ENCODE data around the gene GRAP2. TPM values are rescaled to one million over a fixed set of nuclear protein-coding genes. Genes with fewer than 3 reads are reported as not detected.
"Not testable (repeated sequence)": the region's sequence is repeated elsewhere in the genome, so short reads cannot be mapped to it uniquely, and the experiment has no call there.

Gene GRAP2
- total RNA-seq, 1 donor from 2014 or later, result 38.4 TPM

GRCh38 chr22:39947220-39948216, 46.6 kb downstream of the GRAP2 start:
- Mint-ChIP-seq H3K27me3 (no peaks in the 10 kb centered on the region), H3K27ac (peak overlapping the region; percentile 1), H3K4me3 (no peak overlapping the region), H3K36me3 (ENCODE audit: low read depth) (peaks cover 43% of the 10 kb centered on the region), H3K9me3 (no peaks in the 10 kb centered on the region), H3K4me1 (peaks cover 67% of the 10 kb centered on the region)
- intact Hi-C loops (cut with micrococcal nuclease), result no loop called here
- no peak for DNase-seq

- Mint-ChIP-seq H3K4me1 (peaks cover 63% of the 10 kb centered on the region), H3K36me3 (ENCODE audit: low read depth) (peaks cover 56% of the 10 kb centered on the region), H3K9me3 (no peaks in the 10 kb centered on the region), H3K27me3 (no peaks in the 10 kb centered on the region), H3K27ac (peak overlapping the region; percentile 1), H3K4me3 (no peak overlapping the region)
- intact Hi-C loops (cut with micrococcal nuclease), result no loop called here
- DNase-seq, result no peak
These were observed 49.3 kb downstream of the GRAP2 start for GRCh38 chr22:39949964-39950737.

GRCh38 chr22:39951603-39952293, 50.9 kb downstream of the GRAP2 start:
- peak; percentile 67 for DNase-seq
- H3K27ac Mint-ChIP-seq, result peak overlapping the region; percentile 59
- intact Hi-C loops (cut with micrococcal nuclease); H3K9me3 Mint-ChIP-seq; H3K27me3 Mint-ChIP-seq: not testable (repeated sequence)
- H3K4me3 Mint-ChIP-seq, result peak overlapping the region; percentile 44
- H3K36me3 Mint-ChIP-seq (ENCODE audit: low read depth), result peaks cover 66% of the 10 kb centered on the region
- H3K4me1 Mint-ChIP-seq, result peaks cover 64% of the 10 kb centered on the region

- intact Hi-C loops (cut with micrococcal nuclease), result no loop called here
- Mint-ChIP-seq H3K4me3 (peak overlapping the region; percentile 48), H3K36me3 (ENCODE audit: low read depth) (peaks cover 68% of the 10 kb centered on the region)
These were observed 51.5 kb downstream of the GRAP2 start for GRCh38 chr22:39952347-39952746.

GRCh38 chr22:39953101-39953500, 52.2 kb downstream of the GRAP2 start:
- peak overlapping the region; percentile 8 for H3K4me3 Mint-ChIP-seq
- peaks cover 68% of the 10 kb centered on the region for H3K4me1 Mint-ChIP-seq
- H3K27ac Mint-ChIP-seq, result peak overlapping the region; percentile 48
- H3K27me3 Mint-ChIP-seq, result no peaks in the 10 kb centered on the region
- DNase-seq, result no peak
- H3K9me3 Mint-ChIP-seq, result no peaks in the 10 kb centered on the region
- intact Hi-C loops (cut with micrococcal nuclease), result no loop called here
- H3K36me3 Mint-ChIP-seq (ENCODE audit: low read depth), result peaks cover 73% of the 10 kb centered on the region

More at GRCh38 chr22:39952347-39952746, 51.5 kb downstream of the GRAP2 start:
- Mint-ChIP-seq H3K4me1 (peaks cover 64% of the 10 kb centered on the region), H3K27ac (peak overlapping the region; percentile 72), H3K27me3 (no peaks in the 10 kb centered on the region), H3K9me3 (no peaks in the 10 kb centered on the region)
- DNase-seq, result no peak

- Mint-ChIP-seq H3K4me3 (no peak overlapping the region), H3K9me3 (no peaks in the 10 kb centered on the region), H3K36me3 (ENCODE audit: low read depth) (peaks cover 76% of the 10 kb centered on the region), H3K27ac (no peak overlapping the region), H3K27me3 (no peaks in the 10 kb centered on the region), H3K4me1 (peaks cover 73% of the 10 kb centered on the region)
- DNase-seq, result peak; percentile 69
- intact Hi-C loops (cut with micrococcal nuclease), result loop anchor here (5.0 kb wide), 1 partner anchor 38 kb away; the partner anchor contains the start of gene FAM83F
These were observed 53.7 kb downstream of the GRAP2 start for GRCh38 chr22:39954584-39955055.

- DNase-seq, result no peak
- H3K27ac Mint-ChIP-seq, result peak overlapping the region; percentile 27
- H3K36me3 Mint-ChIP-seq (ENCODE audit: low read depth), result peaks cover 75% of the 10 kb centered on the region
- no peaks in the 10 kb centered on the region for H3K9me3 Mint-ChIP-seq
- H3K4me3 Mint-ChIP-seq, result no peak overlapping the region
- intact Hi-C loops (cut with micrococcal nuclease), result loop anchor here (5.0 kb wide), 1 partner anchor 37 kb away; the partner anchor contains the start of gene FAM83F
- no peaks in the 10 kb centered on the region for H3K27me3 Mint-ChIP-seq
- H3K4me1 Mint-ChIP-seq, result peaks cover 73% of the 10 kb centered on the region
These were observed 54.8 kb downstream of the GRAP2 start for GRCh38 chr22:39955675-39956074.

- intact Hi-C loops (cut with micrococcal nuclease), result loop anchor here (5.0 kb wide), 1 partner anchor 35 kb away; the partner anchor contains the start of gene FAM83F
- H3K4me1 Mint-ChIP-seq, result peaks cover 75% of the 10 kb centered on the region
- H3K36me3 Mint-ChIP-seq (ENCODE audit: low read depth), result peaks cover 76% of the 10 kb centered on the region
- H3K27ac Mint-ChIP-seq, result no peak overlapping the region
- no peaks in the 10 kb centered on the region for H3K27me3 Mint-ChIP-seq
- DNase-seq, result no peak
- no peaks in the 10 kb centered on the region for H3K9me3 Mint-ChIP-seq
- no peak overlapping the region for H3K4me3 Mint-ChIP-seq
These were observed 56.2 kb downstream of the GRAP2 start for GRCh38 chr22:39956932-39957664.

- DNase-seq, result no peak
- Mint-ChIP-seq H3K36me3 (ENCODE audit: low read depth) (peaks cover 71% of the 10 kb centered on the region), H3K27ac (peak overlapping the region; percentile 56), H3K4me1 (peaks cover 66% of the 10 kb centered on the region), H3K4me3 (no peak overlapping the region), H3K27me3 (no peaks in the 10 kb centered on the region), H3K9me3 (no peaks in the 10 kb centered on the region)
- intact Hi-C loops (cut with micrococcal nuclease), result loop anchor here (5.0 kb wide), 1 partner anchor 34 kb away; the partner anchor contains the start of gene FAM83F
These were observed 57.3 kb downstream of the GRAP2 start for GRCh38 chr22:39958009-39958711.

GRCh38 chr22:39958949-39959639, 58.2 kb downstream of the GRAP2 start:
- H3K4me1 Mint-ChIP-seq, result peaks cover 59% of the 10 kb centered on the region
- no peak for DNase-seq
- H3K4me3 Mint-ChIP-seq, result peak overlapping the region; percentile 21
- no peaks in the 10 kb centered on the region for H3K9me3 Mint-ChIP-seq
- H3K36me3 Mint-ChIP-seq (ENCODE audit: low read depth), result peaks cover 69% of the 10 kb centered on the region
- no peaks in the 10 kb centered on the region for H3K27me3 Mint-ChIP-seq
- intact Hi-C loops (cut with micrococcal nuclease), result loop anchor here (5.0 kb wide), 1 partner anchor 33 kb away; the partner anchor contains the start of gene FAM83F
- H3K27ac Mint-ChIP-seq, result peak overlapping the region; percentile 50

GRCh38 chr22:39959640-39960447, 59.0 kb downstream of the GRAP2 start, which contains the start of gene TMA7B:
TMA7B (plus strand) TSS chr22:39960397; CDS start chr22:39964375, 3,978 bp downstream.
- peak within 1 kb of the TSS; percentile 63 for H3K4me3 Mint-ChIP-seq
- H3K27me3 Mint-ChIP-seq, result no peaks in the 10 kb centered on the region
- intact Hi-C loops (cut with micrococcal nuclease), result loop anchor here (2.0 to 5.0 kb wide), 4 partner anchors 27 to 59 kb away; partner anchors contain the start of genes FAM83F and GRAP2
- H3K4me1 Mint-ChIP-seq, result peaks cover 57% of the 10 kb centered on the region
- peaks cover 72% of the 10 kb centered on the region for H3K36me3 Mint-ChIP-seq (ENCODE audit: low read depth)
- peak; percentile 80 for DNase-seq
- H3K27ac Mint-ChIP-seq, result peak within 1 kb of the TSS; percentile 76
- no peaks in the 10 kb centered on the region for H3K9me3 Mint-ChIP-seq
